Transverse colon (tissue), 4 donors: ENCODE data around the gene C1orf198.

Experiments
- CTCF ChIP-seq, 5 experiments: fragments of 200-600 bp in 3 of 5; fragments of 450-650 bp in 2 of 5; sonication (generic) in 3 of 5; IDR thresholded peaks; 1 replicate in 2 of 5; 2 replicates in 3 of 5; pipeline ENCODE4 v1.5.1; 2016 to 2017; ENCODE audit warnings: antibody characterized with exemption in 5 of 5, inconsistent platforms in 3 of 5, mild to moderate bottlenecking in 2 of 5, moderate library complexity in 1 of 5
- EP300 ChIP-seq: sonication (generic); formaldehyde crosslinking; IDR thresholded peaks from one replicate; pipeline ENCODE4 v1.6.1; 2017; ENCODE audit warnings: antibody characterized with exemption, low read depth
- POLR2A ChIP-seq: fragments of 450-650 bp; IDR thresholded peaks from one replicate; pipeline ENCODE4 v1.6.1; 2016; ENCODE audit warnings: antibody characterized with exemption, mild to moderate bottlenecking, moderate library complexity
- POLR2AphosphoS5 ChIP-seq, 3 donors: sonication (generic); formaldehyde crosslinking; IDR thresholded peaks; one replicate each; pipeline ENCODE4 v1.6.1; 2016; ENCODE audit warnings: antibody characterized with exemption in 3 of 3

DNA sequence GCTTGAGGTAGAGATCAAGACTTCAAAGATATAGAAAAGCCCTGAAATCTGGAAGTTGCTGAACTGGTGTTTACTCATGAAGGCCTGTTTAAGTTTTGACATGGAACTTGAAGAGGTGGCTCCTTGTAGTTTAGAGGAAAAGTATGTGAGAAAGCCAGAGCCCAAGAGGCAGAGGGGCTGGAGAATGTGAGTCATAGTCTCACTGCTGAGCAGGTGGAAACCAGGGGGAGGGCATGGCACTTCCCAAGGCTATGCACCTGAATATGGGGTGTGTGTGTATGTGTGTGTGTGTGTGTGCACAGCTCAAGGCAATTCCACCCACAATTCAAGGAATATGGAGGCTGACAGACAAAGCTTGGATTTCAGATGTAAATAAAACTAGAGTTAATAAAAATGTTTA is 46.8 kb upstream of the C1orf198 start:
- TF ChIP-seq CTCF (IDR thresholded peaks at IDR 0.05) (no peak), POLR2AphosphoS5 (IDR thresholded peaks at IDR 0.05) (no peak), POLR2A (no peak), EP300 (no peak)
